GM13976 (cell line): Measurements from ENCODE around the gene ADI1.

Experiments used
- DNase-seq: peaks from one replicate; pipeline ENCODE4 v3.0.0; 2012; ENCODE audit warnings: low spot score
- in situ Hi-C: fragments of 300-500 bp; cut with MboI; formaldehyde crosslinking; loops from one replicate; pipeline ENCODE4 v1.12.0; 2022; ENCODE audit warnings: low sequenced_read_pairs, mixed read lengths, inconsistent platforms; ENCODE audit not compliant: unreplicated experiment
- TF ChIP-seq, protein P1 (sequence below): IDR thresholded peaks from 2 replicates; pipeline ENCODE4 v1.5.1; 2012; ENCODE audit warnings: borderline replicate concordance, mild to moderate bottlenecking; ENCODE audit not compliant: insufficient read depth; ENCODE audit errors: extremely low read depth, missing control alignments, control extremely low read depth

The ADI1 gene

DNA sequence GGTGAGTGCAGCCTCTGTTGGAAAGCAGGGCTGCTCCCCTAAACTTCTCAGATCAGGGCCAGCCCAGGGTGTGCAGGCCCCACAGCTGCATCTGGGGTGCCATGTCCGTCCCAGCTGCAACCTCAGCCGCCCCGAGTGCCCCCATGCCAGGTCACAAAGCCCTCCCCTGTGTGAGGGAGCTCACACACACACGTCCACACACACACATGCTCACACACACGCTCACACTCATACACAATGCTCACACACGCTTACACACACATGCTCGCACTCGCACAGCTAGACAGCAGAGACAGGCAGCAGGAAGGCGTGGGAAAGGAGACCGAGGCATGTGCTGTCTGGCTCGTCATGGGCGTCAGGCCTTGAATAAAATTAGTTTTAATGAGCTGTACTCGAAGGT is 55.4 kb downstream of the ADI1 start:
- in situ Hi-C loops: no loop called here
- TF ChIP-seq, protein P1, sequence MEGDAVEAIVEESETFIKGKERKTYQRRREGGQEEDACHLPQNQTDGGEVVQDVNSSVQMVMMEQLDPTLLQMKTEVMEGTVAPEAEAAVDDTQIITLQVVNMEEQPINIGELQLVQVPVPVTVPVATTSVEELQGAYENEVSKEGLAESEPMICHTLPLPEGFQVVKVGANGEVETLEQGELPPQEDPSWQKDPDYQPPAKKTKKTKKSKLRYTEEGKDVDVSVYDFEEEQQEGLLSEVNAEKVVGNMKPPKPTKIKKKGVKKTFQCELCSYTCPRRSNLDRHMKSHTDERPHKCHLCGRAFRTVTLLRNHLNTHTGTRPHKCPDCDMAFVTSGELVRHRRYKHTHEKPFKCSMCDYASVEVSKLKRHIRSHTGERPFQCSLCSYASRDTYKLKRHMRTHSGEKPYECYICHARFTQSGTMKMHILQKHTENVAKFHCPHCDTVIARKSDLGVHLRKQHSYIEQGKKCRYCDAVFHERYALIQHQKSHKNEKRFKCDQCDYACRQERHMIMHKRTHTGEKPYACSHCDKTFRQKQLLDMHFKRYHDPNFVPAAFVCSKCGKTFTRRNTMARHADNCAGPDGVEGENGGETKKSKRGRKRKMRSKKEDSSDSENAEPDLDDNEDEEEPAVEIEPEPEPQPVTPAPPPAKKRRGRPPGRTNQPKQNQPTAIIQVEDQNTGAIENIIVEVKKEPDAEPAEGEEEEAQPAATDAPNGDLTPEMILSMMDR: no peak
- no peak for DNase-seq

DNA sequence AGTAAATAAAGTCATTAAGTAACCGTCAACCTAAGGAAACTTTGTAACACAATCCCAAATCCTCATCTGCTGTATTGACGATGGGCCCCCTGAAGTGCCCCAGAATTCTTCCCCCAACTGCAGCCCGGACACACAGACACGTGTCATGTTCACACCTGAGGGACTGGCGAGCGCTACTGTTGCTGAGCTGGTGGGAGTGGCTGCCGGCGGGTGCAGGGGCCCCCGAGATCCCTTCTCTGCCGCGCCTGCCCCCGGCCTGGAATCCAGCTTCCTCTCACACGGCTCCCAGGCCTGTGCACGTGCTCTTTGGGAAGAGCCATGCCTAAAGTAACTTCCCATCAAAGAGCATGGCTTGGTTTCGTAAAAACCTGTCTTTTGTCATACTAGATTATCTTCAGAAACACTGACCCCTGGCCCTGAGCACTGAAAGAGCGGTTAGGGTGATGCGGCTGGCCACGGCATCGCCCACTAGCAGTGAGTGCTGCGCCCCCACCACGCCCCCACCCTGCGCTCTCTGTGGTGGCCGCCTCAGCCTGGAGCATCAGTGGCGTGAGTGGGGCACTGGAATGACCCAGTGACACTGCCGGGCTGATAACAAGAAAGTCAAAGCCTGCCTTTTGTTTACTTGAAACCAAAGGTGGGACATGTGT is 56.0 kb downstream of the ADI1 start:
- DNase-seq: no peak
- TF ChIP-seq, protein P1: no peak
- in situ Hi-C loops: no loop called here

DNA sequence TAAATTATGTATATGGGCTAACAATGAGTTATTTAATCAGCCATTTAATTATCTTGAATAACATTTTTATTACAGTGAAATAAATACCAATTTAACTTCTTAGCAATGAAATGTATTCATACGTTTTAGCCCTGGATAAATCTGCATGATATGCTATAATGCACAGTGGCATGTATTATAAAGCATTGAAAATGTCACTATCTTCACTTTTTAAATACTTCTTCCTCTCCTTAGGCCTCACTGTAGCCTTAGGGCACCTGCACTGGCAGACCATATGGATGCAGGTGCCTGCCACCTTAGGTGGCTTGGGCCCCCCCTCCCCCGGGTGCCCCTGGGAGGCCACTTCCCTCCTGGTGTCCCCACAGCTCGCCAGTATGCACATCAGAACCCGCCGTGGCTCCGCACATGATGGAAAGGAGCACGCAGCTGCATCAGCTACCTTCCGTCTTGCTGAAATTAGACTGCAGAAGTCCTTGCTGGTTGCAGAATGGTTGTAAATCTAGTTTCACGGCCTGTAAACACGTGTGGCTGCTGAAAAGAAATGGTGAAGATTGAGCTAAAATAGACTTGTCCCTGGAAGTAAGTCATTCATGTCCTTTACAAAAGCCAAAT is 56.7 kb downstream of the ADI1 start:
- in situ Hi-C loops: no loop called here
- TF ChIP-seq, protein P1: no peak
- no peak for DNase-seq

DNA sequence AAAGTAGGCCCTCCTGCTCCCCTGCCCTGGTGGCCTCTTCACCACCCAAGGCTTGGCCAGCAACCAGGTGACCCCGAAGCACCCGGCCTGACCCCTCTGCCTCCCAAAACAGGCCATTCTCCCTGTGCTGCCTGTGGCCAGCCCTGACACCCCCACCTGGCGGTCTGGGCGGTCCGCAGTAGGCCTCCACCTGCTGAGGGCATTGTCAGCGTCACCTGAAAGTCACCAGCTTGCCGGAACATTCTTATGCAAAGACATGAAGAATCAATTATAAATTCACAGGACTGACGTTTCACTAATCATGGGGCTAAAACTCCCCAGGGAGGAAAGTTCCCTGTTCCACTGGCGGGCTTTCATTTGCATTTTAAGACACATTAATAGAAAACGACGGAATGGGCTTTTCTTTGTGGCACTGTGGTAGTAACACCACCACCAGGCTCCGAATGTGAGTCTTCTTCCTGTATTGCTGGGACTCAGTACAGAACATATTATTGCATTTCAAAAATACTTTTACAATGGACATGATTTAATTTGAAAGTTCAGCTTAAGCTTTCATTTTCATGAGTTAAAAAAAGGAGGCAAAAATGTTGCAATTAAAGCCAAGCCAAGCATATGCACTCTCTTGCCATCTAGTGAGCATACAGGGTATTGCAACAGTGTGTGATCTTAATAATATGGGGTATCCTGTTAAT is 57.4 kb downstream of the ADI1 start:
- in situ Hi-C loops: no loop called here
- TF ChIP-seq, protein P1: peak; percentile 68
- DNase-seq: peak; percentile 86

DNA sequence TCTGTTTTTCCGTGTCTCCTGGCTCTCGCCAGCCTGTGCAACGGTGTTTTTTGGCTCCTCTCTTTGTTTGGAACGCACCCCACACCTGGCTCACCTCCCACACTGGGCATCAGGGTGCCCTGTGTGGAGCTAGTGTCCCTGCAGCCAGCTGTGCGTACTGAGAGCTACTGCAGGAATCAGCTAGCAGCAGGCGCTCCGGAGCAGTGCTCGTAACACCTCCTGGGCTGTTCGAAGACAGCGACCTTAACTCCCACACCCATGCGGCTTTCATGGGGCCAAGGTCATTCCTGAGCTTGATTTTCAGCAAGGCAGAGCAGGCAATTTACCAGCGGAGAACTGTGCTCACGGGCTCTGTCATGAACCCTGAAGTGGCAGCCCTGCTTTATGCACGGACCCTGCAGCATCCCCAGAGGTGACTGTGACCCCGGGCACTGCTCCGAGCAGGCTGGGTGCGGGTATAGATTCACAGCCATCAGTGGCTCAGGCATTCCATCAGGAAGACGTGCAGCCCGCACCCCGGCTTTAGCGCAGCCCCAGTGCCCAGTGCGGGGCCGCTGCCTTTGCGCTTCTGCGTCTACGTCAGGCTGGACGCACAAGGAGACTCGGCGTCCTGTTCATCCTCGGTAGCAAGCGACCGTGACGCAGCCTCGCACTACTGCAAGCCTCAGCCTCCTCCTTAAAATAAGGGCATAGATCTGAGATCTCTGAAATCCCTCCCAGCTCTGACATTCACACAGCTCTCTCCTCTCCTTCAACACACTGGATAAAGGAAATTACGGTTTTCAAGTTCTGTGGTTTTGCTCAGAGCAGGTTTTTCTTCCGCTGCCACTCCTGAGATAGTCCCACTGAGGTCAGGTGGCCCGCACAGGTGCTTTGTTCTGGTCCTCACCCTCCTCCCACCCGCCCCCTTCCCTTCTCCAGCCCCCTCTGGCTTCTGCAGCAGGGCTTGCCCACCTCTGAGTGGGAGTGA is 58.2 kb downstream of the ADI1 start:
- TF ChIP-seq, protein P1: no peak
- no peak for DNase-seq
- in situ Hi-C loops: no loop called here

DNA sequence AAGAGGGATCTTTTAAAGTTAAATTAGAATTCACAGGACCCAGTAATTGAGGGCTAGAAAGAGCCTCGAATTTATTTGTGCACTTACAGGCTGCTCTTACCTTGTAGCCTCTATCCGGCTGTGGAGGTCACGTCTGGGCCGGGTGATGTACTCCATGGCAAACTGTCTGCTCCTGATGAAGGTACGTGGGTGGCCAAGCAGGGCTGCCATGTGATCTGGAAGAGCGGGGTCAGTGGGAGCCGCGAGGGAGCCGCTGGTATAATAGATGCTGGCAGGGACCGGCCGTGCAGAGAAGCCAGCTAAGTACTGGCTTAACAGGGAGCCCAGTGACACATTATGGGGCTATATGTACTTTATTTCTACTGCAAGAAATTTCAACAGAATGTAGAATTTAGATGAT is 59.2 kb downstream of the ADI1 start:
- DNase-seq: no peak

More for the DNA sequence above, 59.2 kb downstream of the ADI1 start:
- TF ChIP-seq, protein P1: no peak
- in situ Hi-C loops: no loop called here
